Measurements from ENCODE around the gene RMND1.
"Not testable (repeated sequence)": the region's sequence is repeated elsewhere in the genome, so short reads cannot be mapped to it uniquely, and the experiment has no call there.

The RMND1 gene

GRCh38 chr6:151475653-151476523, 24.0 kb upstream of the RMND1 start:
- H3K36me3 ChIP-seq (replicated peaks; ENCODE audit: low read depth, low read length) = no peaks in the 10 kb centered on the region
- no peak overlapping the region for H3K27ac ChIP-seq (ENCODE audit: low read length)
- no peaks in the 10 kb centered on the region for H3K27me3 ChIP-seq (ENCODE audit: low read depth, low read length)
- peak overlapping the region; percentile 77 for H3K4me2 ChIP-seq (ENCODE audit: low read length)
- H3K9me3 ChIP-seq (ENCODE audit: insufficient read depth, low read length) = no peaks in the 10 kb centered on the region
- no peaks in the 10 kb centered on the region for H4K20me1 ChIP-seq (ENCODE audit: insufficient read depth, low read length)
- peak overlapping the region; percentile 35; the same call in 1 of the 2 replicates for H3K9ac ChIP-seq (ENCODE audit: low read length)
- TF ChIP-seq CTCF (IDR thresholded peaks at IDR 0.05; ENCODE audit: low read depth, low read length) = peak; percentile 75
- no peak for TF ChIP-seq EZH2phosphoT487 (IDR thresholded peaks at IDR 0.05; ENCODE audit: low read depth)
- H3K79me2 ChIP-seq (ENCODE audit: low read length) = no peaks in the 10 kb centered on the region
- H2AFZ ChIP-seq (ENCODE audit: low read depth, low read length) = peak overlapping the region; percentile 97
- H3K4me3 ChIP-seq (ENCODE audit: low read length) = peak overlapping the region; percentile 70
- H3K4me1 ChIP-seq (ENCODE audit: low read length) = peaks cover 9% of the 10 kb centered on the region

GRCh38 chr6:151464702-151465101, 12.8 kb upstream of the RMND1 start:
- Histone ChIP-seq H3K4me1 (ENCODE audit: low read length) (0 out of 2 replicates have a peak, but pooled peaks cover 4% of the 10 kb centered on the region), H3K36me3 (replicated peaks; ENCODE audit: low read depth, low read length) (peaks cover 3% of the 10 kb centered on the region), H4K20me1 (ENCODE audit: insufficient read depth, low read length) (no peaks in the 10 kb centered on the region), H3K79me2 (ENCODE audit: low read length) (no peaks in the 10 kb centered on the region), H3K9ac (ENCODE audit: low read length) (no peak overlapping the region), H3K4me2 (ENCODE audit: low read length) (no peak overlapping the region), H2AFZ (ENCODE audit: low read depth, low read length) (no peak overlapping the region), H3K9me3 (ENCODE audit: insufficient read depth, low read length) (no peaks in the 10 kb centered on the region), H3K27me3 (ENCODE audit: low read depth, low read length) (no peaks in the 10 kb centered on the region), H3K27ac (ENCODE audit: low read length) (no peak overlapping the region), H3K4me3 (ENCODE audit: low read length) (no peak overlapping the region)
- TF ChIP-seq CTCF (IDR thresholded peaks at IDR 0.05; ENCODE audit: low read depth, low read length) (no peak), EZH2phosphoT487 (IDR thresholded peaks at IDR 0.05; ENCODE audit: low read depth) (no peak)

- H4K20me1 ChIP-seq (ENCODE audit: insufficient read depth, low read length) = no peaks in the 10 kb centered on the region
- H3K36me3 ChIP-seq (replicated peaks; ENCODE audit: low read depth, low read length) = peaks cover 3% of the 10 kb centered on the region
- no peaks in the 10 kb centered on the region for H3K9me3 ChIP-seq (ENCODE audit: insufficient read depth, low read length)
- no peak overlapping the region for H2AFZ ChIP-seq (ENCODE audit: low read depth, low read length)
- no peaks in the 10 kb centered on the region for H3K79me2 ChIP-seq (ENCODE audit: low read length)
- no peak overlapping the region for H3K4me2 ChIP-seq (ENCODE audit: low read length)
- no peak for TF ChIP-seq EZH2phosphoT487 (IDR thresholded peaks at IDR 0.05; ENCODE audit: low read depth)
- no peak for TF ChIP-seq CTCF (IDR thresholded peaks at IDR 0.05; ENCODE audit: low read depth, low read length)
- H3K4me1 ChIP-seq (ENCODE audit: low read length) = no peaks in the 10 kb centered on the region
- H3K9ac ChIP-seq (ENCODE audit: low read length) = no peak overlapping the region
- H3K4me3 ChIP-seq (ENCODE audit: low read length) = no peak overlapping the region
- H3K27ac ChIP-seq (ENCODE audit: low read length) = no peak overlapping the region
- H3K27me3 ChIP-seq (ENCODE audit: low read depth, low read length) = no peaks in the 10 kb centered on the region
These were observed 9.7 kb upstream of the RMND1 start for GRCh38 chr6:151461673-151462072.

GRCh38 chr6:151455751-151456398, 3.9 kb upstream of the RMND1 start:
- H4K20me1 ChIP-seq (ENCODE audit: insufficient read depth, low read length); H3K4me3 ChIP-seq (ENCODE audit: low read length); H3K36me3 ChIP-seq (replicated peaks; ENCODE audit: low read depth, low read length); H3K4me1 ChIP-seq (ENCODE audit: low read length); H3K4me2 ChIP-seq (ENCODE audit: low read length); H2AFZ ChIP-seq (ENCODE audit: low read depth, low read length); H3K27ac ChIP-seq (ENCODE audit: low read length); H3K9ac ChIP-seq (ENCODE audit: low read length); H3K27me3 ChIP-seq (ENCODE audit: low read depth, low read length); H3K9me3 ChIP-seq (ENCODE audit: insufficient read depth, low read length): not testable (repeated sequence)
- peaks cover 22% of the 10 kb centered on the region for H3K79me2 ChIP-seq (ENCODE audit: low read length)
